ENCODE data around the gene MARCHF3.

MARCHF3 gene

DNA sequence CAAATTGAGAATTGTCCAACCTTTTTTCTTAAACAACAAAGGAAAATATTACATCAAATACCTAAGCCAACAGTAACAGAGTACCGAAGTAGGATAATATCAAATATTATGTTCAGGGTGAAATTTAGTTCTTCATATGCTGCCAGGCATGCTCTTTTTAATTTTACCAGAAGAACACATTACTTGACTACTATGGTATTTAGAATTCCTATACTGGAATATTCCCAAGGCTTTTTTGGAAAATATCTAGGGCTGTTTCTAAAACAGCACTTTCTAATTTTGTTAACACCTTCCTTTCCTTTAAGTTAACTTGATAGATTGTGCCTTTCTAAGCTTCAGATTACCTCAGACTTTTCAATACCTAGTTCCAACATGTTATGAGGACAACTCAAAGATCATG, 48.7 kb downstream of the MARCHF3 start:
- DNase-seq = no peak

DNA sequence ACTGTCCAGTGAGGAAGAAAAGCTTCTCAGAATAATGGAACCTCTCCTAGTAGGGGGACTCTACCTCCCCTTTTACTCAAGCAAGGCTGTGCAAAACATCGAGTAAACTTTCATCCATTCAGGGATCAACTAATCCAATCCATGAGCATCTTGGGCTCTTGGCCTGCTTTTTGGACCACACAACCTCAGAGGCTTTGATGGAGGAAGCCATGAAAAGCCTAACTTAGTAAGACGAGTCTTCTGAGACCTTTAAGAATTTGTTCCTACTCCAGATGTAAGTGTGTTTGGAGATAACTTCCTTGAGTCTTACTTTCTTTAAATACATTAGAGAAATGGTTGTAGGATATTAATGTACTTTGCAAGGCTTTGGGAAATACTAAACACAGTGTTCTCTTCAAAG, 49.1 kb downstream of the MARCHF3 start:
- DNase-seq = no peak

DNA sequence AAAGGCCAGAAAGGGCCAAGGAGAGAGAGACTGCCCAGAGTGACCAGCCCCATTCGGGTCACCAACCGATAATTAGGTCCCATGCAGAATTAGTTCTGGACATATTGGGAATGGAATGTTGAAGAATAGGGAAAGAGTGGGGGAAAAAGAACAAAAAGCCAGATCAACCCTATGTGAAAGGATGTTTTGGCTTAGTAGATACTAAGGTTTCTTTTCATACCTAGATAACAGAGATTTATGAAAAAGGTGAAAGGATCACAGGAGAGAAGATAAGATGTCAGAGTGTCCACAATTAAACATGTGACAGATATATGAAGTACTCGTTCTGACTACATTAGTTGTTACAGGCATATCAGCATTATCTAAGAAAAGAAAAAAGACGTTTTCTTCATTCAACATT, 52.1 kb downstream of the MARCHF3 start:
- no peak for DNase-seq

DNA sequence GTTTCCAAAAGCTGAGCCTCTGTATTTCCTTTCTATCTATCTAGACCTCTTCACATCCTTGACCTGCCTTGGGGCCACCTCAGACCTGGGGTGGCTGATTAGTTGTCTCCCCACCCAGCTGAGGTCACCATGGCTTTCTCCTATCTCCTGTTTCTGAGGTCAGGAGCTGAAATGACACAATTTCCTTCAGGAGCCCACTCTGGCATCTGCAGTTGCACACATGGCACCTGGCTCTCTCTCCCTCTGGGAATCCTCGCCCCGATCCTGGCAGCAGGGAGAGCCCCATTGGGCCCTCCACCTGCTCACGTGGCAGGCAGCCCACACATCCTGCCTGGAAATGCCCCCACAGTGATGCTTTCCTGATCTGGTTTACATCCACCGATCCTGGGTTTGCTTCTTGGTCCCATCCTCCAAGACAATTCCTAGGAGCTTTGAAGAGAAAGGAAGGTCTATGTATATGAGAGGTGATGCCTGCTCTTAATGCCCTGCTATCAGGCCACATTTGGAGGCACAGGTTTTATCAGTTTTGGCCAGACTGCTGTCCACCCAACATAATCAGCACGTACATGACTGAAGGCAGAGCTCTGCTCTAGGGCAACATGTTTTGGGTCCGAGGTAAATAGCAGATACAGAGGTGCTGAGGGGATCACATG, 53.7 kb downstream of the MARCHF3 start:
- DNase-seq = no peak

DNA sequence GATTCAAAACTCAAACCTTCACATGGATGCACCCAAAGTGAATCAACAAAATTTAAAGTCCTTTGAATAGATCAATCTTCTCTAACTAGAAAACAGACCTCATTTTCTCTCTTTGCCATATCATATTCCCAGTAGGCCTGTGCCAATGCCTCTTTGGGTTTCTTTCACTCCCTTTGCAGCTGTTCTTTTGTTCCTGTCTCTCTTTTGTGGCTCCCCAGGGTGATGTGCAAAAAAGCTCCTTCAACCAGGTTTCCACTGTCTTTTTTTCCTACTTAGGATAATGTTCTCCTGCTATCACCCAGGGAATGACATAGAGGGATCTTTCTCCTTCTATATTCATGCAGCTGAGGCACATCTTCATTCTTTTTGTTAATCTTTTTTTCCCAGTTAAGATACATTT, 54.6 kb downstream of the MARCHF3 start:
- no peak for DNase-seq

DNA sequence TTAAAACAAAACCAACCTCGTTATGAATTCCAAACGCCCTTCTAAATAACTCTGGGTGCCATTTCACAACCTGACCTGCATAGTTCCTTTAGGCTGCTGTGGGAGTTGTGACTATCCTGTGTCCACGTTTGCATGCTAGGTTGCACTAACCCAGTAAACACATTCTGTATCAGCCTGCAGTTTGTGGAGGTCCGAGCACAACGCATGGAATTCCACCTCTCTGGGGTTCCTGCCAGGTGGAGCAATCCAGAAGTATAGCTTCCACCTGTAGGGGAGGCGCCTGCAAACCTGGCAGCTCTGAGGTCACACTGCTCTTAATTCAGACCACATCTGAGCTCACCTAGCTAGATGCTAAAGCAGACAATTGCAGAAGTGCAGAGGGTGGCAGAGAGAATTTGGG, 57.2 kb downstream of the MARCHF3 start:
- no peak for DNase-seq

DNA sequence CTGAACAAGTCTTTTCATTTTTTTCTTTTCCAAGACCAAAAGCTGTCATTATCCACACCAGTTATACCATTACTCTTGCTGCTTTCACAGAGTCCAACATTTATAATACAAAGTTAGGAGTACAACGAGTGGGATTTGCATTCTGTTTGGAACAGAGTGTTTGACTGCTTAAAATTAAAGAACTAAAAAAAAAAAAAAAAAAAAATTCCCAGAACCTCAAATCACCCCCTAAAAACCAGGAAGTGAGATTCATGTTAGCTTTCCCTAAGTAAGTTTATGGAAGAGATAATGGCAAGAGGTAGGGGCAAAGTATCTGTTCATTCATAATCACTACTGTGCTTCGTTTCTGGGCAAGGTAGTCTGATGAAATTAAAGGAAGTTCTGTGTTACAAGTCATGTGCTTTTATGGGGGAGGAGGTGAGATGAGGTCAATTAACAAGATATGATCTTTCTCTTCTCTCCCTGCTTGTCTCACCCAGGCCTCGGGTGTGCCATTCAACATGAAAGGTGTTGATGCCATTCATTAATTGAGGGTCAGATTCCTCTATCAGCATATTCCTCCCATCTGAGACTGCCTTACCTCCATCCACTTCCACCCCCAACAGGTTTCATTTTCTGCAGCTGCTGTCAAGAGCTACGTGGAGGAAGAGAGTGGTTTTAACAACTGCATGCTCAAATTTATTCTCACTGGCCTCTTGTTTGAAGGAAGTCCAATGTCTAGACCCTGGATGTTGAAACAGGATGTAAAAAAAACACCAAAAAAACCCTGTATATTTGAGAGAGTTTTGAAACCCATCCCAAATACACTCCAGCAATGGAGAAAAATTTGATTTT, 58.1 kb downstream of the MARCHF3 start:
- no peak for DNase-seq

DNA sequence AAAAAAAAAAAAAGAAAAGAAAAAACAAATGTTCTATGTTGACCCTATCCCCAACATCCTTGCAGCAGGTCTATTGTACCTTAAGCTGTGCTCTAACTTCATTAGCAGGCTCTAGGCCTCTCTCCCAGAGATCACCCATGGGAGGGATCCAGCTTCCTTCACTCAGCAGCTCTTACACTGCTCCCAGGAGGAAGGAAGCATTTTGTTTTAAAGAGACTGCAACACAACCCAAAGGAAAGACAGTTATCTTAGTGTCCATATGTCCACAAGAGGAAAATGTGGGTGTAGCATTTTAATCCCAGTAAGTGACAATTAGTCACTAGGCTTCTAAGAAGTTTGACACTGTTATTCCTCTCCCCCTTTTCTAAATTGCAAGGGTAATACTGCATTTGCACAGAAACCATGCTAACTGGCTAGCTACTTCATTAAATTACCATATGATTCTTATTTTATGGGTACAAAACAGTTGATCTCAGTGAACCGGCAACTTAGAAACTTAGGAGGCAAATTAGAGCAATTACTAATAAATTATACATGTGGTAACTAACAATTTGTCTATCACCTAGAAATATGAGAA, 58.8 kb downstream of the MARCHF3 start:
- no peak for DNase-seq

DNA sequence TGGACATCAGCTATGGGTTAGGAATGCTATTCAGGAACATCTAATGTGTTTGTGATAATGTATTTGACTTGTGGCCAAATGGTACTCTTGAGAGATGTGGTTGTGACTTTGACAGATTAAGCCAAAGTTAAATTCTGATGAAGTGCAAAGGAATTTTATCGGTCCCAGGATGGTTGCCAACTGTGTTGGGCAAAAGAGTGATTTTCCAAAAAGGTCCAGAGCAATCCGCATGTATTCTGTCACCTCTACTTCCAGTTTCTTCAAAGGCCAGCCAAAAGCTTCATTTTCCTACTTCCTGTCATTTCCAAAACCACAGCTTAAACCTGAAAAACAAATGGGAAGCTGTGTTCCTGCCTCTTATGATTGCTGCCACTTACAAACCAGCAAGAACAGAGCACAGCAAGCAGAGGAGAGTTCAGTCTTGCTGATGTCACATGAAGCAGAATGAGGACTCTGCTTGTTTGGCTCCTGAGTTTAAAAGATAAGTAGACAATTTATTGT, 59.8 kb downstream of the MARCHF3 start:
- DNase-seq = no peak

DNA sequence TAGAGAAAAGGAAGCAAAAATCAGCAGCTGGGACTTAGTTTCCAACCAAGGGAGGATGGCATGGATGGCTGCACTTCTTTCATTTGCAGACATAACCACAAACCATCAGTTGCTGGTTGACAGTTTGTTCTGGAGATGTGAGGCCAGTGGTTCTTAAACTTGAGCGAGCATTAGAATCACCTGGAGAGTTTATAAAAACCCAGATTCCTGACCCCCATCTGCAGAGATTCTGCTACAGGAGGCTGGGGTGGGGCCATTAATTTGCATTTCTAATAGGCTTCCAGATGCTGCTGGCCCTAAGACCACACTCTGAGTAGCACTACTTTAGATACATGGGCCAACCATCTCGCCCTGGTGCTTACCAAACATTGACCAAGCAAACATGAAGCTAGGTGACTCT, 60.8 kb downstream of the MARCHF3 start:
- DNase-seq = no peak

DNA sequence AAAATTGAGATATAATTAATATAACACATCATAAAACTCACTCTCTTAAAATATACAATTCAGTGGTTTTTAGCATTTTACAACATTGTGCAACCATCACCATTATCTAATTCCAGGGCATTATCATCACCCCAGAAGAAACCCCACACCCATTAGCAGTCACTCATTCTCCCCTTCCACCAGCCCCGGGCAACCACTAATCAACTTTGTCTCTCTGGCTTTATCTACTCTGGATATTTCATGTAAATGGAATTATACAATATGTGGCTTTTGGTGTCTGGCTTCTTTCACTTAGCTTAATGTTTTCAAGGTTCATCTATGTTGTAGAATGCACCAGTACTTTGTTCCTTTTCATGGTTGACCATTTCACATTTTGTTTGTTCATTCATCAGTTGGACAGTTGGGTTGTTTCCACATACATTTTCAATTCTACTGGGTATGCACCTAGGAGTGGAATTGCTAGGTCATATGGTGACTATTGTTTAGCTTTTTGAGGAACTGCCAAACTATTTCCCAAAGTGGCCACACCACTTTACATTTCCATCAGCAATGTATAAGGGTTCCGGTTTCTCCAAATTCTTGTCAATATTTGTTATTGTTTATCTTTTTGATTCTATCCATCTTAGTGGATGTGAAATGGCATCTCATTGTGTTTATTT, 62.4 kb downstream of the MARCHF3 start:
- DNase-seq = no peak

DNA sequence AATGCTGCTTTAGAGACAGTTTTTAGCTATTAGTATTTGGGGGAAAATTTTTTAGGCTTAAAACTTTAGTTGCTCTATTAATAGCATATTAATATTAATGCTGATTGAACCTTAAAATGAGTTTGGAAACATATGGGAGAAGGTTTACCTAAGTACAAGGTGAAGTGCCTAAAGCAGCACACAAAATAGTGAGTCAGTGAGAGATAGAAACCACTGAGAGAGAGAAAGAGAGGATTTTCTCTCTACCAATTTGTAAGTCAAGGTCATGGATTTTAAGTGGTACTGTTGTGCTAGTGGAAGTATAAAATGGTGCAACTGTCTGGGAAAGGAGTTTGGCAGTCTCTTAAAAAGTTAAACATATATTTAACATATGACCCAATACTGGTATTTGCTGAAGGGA, 64.9 kb downstream of the MARCHF3 start:
- DNase-seq = no peak

DNA sequence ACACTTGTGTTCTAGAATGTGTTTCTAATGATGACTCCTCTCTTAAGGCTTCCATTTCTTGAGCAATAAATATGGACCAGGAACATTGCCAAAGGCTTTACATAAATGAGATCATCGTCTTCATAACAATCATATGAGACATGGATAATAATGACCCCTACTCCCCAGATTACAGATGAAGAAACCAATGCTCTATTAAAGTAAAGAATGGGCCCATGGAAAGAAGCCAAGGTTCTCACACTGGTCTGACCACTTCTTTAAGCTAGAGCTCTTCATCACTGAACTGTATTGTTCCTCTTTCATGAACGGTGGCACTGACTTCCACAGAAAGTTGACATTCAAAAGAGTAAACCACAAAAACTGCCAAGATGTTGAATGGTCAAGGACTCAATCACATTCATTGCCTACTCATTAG, 65.3 kb downstream of the MARCHF3 start:
- no peak for DNase-seq

DNA sequence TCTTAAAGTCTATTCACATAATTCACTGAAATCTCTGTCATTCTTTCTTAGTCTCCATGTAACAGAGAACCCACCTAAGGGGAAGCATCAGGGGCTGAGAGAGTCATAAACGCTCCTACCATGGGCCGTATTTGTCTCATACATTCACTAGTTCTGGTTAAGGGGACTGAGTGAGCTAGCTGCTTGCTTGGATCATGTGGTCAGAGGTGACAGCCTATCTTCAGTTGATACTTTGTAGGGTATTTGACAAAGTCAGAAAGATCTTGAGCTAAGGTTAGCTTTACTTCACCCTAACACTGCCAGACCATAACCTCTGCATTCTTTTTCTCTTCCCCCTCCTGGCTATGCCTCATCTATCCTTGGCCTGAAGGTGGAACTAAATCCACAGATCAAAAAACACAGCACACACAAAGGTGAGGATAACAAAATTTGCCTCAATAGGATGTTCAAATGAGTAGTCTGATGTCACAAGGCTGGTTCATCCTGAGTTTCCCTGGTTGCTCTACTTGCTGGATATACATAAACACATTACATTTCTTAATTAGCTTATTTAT, 66.5 kb downstream of the MARCHF3 start:
- no peak for DNase-seq

DNA sequence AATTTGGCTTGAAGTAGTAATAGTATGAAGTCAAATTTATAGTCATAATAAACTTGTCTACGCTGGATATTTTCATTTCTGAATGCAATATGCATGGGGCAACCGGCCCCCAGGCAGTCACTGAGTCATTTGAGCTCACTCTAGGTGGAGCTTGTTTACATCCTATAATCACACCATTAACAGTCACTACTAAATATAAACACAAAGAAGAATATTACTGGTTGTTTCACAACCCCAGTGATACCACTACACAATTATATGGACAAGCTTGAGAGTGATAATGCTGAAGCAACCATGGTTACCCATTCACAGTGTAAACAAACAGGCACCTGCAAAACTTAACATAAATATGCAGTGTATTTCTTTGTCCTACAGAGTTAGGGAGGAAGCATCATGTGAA, 68.7 kb downstream of the MARCHF3 start:
- no peak for DNase-seq

DNA sequence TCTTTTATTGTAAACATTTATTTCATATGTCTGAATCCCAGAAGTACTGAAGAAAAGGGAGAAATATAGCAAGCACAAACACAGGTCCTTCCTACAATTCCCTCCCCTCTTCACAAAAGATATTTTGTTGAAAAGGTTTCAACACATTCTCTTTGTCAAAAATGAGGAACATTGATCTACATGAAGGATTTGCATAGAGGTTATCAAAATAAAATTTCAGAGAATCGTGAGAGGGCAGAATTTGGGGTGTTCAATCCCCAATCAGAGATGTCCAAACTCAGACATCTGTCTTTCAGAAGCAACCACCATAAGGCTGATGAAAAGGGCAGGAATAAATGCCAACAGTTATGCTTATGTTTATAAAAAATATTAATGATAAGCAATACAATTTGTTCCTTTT, 69.2 kb downstream of the MARCHF3 start:
- no peak for DNase-seq

DNA sequence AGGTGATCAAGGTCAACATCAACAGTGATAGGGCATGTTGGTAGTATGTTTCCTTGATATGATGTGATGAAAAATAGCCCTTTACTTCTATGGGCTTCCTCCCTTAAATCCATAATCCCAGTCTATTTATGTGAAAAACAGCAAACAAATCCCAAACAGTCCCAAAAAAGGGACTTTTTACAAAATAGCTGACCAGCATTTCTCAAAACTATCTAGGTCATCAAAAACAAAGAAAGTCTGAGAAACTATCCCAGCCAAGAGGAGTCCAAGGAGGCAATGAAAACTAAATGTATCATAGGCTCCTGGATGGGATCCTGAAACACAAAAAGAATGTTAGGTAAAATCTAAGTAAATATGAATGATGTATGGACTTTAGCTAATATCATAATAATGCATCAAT, 71.2 kb downstream of the MARCHF3 start:
- no peak for DNase-seq

DNA sequence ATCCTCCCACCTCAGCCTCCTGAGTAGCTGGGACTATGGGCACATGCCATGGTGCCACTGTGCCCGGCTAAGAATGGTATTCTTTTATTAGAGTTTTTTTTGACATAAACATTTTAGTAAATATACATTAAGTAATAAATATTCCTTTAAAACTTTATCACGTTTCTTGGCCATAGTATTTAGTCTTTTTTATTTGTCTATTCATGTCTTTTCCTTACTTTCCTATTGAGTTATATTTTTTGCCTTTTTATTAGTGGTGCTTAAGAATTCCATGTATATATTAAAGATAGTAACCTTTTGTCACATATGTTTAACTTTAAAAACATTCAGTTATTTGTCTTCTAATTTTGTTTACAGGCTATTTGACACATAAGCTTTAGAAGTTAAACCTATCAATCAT, 73.4 kb downstream of the MARCHF3 start:
- no peak for DNase-seq

DNA sequence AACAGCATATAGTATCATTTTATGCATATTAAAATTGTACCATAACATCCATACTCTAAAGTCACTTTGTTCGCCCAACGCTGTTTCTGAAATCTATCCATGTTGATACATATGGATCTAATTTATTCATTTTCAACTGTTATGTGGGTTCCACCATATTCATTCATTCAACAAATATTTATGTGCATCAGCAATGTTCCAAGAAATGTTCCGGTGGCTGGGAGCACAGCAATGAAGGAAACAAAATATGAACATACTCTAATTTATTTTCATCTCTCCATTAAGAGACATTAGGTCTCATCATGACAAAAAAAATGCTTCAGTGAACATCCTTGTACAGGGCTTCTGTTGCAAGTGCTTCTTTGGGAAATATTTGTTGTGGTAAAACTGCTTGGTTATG, 75.4 kb downstream of the MARCHF3 start:
- DNase-seq = no peak

DNA sequence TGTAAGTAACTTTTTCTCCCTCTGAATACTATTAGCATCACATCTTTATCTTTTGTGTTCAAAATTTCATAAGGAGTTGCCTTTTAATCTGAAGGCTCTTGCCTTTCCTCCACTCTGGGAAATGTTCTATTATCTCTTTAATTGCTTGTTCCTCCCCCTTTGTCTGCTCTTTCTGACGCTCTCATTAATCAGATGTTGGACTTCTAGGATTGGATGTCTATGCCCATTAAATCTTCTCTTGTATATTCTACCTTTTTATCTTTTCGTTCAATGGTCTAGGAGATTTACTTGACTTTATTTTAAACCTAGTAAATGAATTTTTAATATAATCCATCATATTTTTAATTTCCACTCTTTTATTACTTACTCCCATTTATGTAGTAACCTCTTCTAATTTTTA, 76.7 kb downstream of the MARCHF3 start:
- DNase-seq = no peak

DNA sequence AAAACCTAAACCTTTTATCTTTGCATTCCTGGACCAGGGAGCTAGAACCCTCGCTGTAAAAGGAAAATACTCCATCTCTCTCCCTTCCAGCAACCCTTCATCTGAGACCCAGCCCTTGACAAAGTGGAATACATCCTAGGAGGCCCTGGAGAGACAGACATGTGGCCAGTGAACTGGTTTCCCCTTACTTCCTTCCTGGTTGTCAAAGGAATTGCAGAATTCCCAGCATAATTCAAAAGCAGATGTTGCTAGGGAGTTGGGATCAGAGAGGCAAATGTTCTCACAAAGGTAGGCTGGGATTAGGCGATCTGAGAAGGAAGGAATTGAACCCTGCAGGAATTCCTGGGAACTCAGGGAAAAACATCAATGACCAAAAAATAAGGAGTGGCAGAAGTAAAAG, 80.9 kb downstream of the MARCHF3 start:
- no peak for DNase-seq

DNA sequence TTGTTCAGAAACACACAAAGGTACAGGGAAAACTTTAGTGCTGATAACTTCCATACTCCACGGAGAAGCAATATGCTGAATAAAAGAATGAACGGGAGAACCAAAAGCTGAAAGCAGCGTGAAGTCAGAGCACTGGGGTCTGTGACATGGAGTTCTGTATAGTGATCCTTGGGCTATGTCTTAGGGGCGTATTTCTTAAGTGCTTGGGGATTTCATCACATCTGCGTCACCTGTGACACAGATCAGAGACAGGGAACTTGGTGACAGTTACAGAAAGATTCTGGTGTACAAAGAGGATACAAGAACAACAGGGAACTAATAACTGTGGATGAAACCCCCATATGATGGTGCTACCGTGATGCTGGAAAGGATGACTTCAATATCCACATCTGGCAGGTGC, 81.9 kb downstream of the MARCHF3 start:
- no peak for DNase-seq

DNA sequence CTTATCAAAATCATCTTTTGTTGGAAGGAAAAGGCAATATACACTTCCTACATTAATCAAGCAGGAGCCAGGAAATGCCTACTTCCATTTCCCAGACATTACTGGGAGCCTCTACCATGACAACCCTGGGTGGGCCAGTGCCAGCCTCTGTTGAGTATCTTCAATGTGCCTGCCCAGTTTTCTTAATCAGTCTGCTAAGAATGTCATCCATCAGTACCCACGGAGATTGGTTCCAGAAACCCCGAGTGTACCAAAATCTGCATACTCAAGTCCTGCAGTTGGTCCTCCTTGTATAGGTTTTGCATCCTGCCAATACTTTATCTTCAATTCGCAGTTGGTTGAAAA, 82.4 kb downstream of the MARCHF3 start:
- no peak for DNase-seq
